ENCODE measurements around the gene KLHL22.
"Not testable (repeated sequence)": the region's sequence is repeated elsewhere in the genome, so short reads cannot be mapped to it uniquely, and the experiment has no call there.

KLHL22 gene

DNA sequence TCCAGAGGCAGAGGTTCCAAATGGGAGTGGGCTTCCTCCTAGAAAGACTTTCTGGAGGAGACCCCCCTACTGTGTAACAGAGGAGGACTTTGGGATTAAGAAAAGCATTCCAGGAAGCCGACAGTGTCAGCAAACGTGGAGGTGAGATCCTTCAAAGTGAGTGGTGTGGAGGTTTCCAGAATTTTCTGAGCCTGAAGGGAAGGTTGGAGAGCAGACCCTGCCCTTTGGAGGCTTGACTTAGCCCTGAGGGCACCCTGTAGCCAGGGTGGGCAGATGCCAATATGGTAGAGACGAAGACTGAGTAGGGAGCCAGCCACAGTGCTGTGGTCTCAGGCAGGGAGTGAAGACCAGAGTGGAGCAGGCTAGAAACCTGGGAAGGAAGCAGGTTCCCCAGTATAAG is 1.8 kb upstream of the KLHL22 start:
- H3K36me3 Mint-ChIP-seq (ENCODE audit: low read depth), result no peaks in the 10 kb centered on the region
- no peak for DNase-seq
- H3K9me3 Mint-ChIP-seq, result no peaks in the 10 kb centered on the region
- no peaks in the 10 kb centered on the region for H3K27me3 Mint-ChIP-seq
- no peak overlapping the region for H3K4me3 Mint-ChIP-seq
- peaks cover 22% of the 10 kb centered on the region for H3K4me1 Mint-ChIP-seq
- no peak for ATAC-seq
- no peak overlapping the region for H3K27ac Mint-ChIP-seq

DNA sequence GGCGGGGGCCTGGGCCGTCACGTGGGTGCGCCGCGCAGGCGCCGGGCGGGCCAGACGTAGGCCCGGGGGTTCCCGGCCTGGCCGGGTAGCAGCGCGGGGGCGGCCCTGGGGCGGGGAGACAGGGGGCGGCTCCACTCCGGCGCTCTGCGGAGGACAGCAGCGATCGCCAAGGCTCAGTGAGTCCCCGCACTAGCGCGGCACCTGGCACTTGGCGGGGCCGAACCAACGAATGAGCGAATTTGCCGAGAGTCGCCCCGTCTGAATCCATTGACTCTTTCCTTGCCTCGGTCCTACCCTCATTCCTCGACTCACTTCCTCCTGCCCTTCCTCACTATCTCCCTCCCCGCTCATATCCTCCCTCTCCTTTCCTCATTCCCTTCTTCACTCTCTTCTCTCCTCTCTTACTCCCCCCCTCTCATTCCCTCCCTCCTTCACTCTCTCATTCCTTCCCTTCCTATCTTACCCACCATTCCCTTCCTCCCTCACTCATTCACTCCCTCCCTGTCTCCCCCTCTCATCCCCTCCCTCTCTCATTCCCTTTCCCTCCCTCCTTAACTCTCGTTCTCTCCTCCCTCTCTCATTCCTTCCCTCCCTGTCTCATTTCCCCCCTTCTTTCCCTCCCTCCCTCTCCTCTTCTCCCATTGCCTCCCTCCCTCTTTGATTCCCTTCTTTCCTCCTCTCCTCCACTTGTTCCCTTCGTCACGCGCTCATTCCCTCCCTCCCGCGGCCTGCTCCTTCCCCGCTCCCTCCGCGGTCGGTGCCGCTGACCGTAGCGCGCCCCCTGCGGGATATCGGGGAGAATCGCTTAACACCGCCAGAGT is 476 bp upstream of the KLHL22 start:
- peaks cover 34% of the 10 kb centered on the region for H3K4me1 Mint-ChIP-seq
- no peaks in the 10 kb centered on the region for H3K27me3 Mint-ChIP-seq
- peak overlapping the region; percentile 70 for H3K27ac Mint-ChIP-seq
- peaks cover 3% of the 10 kb centered on the region for H3K36me3 Mint-ChIP-seq (ENCODE audit: low read depth)
- peak overlapping the region; percentile 82 for H3K4me3 Mint-ChIP-seq
- DNase-seq, result peak; percentile 95
- H3K9me3 Mint-ChIP-seq, result no peaks in the 10 kb centered on the region
- ATAC-seq, result peak; percentile 95

DNA sequence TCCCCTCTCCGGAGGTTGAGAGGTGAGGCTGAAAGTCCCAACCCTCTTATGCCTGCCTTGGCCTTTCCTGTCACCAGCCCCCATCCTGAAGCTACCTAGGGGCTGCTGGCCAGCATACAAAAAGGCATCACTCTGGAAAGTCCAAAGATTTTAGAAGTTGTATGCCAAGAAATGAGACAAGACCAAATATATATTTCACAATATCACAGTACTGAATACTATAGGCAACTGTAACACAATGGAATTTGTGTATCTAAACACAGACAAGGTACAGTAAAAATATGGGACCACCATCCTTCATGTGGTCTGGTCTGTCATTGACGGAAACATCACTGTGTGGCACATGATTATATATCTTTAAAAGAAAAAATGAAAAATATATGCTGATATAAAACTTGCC is 4.2 kb downstream of the KLHL22 start:
- ATAC-seq, result no peak

DNA sequence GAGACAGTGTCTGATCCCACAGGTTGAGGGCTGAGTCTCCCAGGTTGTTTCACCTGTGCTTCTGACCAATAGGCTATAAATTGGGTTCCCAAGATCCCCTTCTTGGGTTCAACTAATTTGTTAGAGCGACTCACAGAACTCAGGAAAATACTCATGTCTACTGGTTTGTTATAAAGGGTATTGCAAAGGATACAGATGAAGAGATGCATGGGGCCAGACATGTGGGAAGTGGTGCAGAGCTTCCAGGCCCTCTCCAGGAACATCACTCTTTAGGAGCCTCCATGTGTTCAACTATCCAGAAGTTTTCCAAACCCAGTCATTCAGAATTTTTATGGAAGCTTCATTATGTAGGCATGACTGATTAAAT is 4.7 kb downstream of the KLHL22 start:
- no peak overlapping the region for H3K27ac Mint-ChIP-seq
- H3K9me3 Mint-ChIP-seq, result no peaks in the 10 kb centered on the region
- ATAC-seq, result no peak
- H3K4me1 Mint-ChIP-seq, result peaks cover 43% of the 10 kb centered on the region
- DNase-seq, result no peak
- no peak overlapping the region for H3K4me3 Mint-ChIP-seq
- no peaks in the 10 kb centered on the region for H3K27me3 Mint-ChIP-seq
- H3K36me3 Mint-ChIP-seq (ENCODE audit: low read depth), result peaks cover 3% of the 10 kb centered on the region

More for the DNA sequence above, 4.2 kb downstream of the KLHL22 start:
- no peak for DNase-seq
- no peak overlapping the region for H3K27ac Mint-ChIP-seq
- peaks cover 43% of the 10 kb centered on the region for H3K4me1 Mint-ChIP-seq
- H3K27me3 Mint-ChIP-seq, result no peaks in the 10 kb centered on the region
- no peaks in the 10 kb centered on the region for H3K9me3 Mint-ChIP-seq
- no peak overlapping the region for H3K4me3 Mint-ChIP-seq
- H3K36me3 Mint-ChIP-seq (ENCODE audit: low read depth), result peaks cover 3% of the 10 kb centered on the region

DNA sequence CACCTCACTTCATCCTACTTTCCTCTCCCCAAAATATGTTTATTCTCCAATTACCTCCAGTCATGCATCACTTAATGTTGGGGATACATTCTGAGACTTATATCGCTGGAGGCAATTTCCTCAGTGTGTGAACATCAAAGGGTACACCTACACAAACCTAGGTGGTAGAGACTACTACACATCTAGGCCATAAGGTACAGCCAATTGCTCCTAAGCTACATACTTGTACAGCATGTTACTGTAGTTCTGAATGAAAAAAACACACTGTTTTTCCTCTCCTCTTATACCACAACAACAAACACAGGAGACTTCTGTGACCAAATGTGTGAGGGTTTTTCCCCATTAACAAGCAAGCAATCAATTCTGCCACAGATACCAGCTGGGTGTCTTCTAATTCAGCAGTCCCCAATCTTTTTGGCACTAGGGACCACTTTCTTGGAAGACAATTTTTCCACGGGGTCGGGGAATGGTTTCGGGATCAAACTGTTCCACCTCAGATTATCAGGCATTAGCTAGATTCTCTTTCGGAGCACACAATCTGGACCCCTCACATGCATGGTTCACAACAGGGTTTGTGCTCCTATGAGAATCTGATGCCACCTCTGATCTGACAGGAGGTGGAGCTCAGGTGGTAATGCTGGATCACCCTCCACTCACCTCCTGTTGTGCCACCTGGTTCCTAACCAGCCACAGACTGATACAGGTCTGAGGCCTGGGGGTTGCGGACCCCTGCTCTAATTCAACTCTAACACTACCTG is 5.2 kb downstream of the KLHL22 start:
- H3K27ac Mint-ChIP-seq, result no peak overlapping the region
- no peak for DNase-seq
- H3K9me3 Mint-ChIP-seq, result no peaks in the 10 kb centered on the region
- H3K36me3 Mint-ChIP-seq (ENCODE audit: low read depth), result peaks cover 3% of the 10 kb centered on the region
- ATAC-seq, result peak; percentile 34
- H3K27me3 Mint-ChIP-seq, result no peaks in the 10 kb centered on the region
- no peak overlapping the region for H3K4me3 Mint-ChIP-seq
- peaks cover 43% of the 10 kb centered on the region for H3K4me1 Mint-ChIP-seq

DNA sequence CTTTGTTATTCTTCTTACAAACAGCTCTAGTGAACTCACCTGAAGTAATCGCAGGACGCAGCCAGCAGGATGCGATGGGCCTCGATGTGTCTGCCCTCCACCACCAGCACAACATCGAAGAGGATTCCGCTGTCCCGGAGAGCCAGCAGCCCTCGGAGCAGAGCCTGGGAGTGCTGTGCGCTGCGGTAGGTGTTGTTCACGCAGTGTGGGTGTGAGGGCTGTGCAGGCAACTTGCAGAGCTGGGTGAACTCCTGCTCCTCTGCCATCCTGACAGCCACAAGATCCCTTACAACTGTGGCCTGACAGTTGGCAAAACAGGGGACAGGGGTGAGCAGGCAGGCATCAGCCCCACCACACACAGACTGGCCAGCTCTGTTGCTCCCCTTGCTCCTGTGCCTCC is 6.6 kb downstream of the KLHL22 start:
- Mint-ChIP-seq H3K4me3 (no peak overlapping the region), H3K4me1 (peaks cover 34% of the 10 kb centered on the region), H3K27me3 (no peaks in the 10 kb centered on the region), H3K27ac (no peak overlapping the region), H3K36me3 (ENCODE audit: low read depth) (peaks cover 6% of the 10 kb centered on the region), H3K9me3 (no peaks in the 10 kb centered on the region)
- no peak for ATAC-seq
- DNase-seq, result no peak

DNA sequence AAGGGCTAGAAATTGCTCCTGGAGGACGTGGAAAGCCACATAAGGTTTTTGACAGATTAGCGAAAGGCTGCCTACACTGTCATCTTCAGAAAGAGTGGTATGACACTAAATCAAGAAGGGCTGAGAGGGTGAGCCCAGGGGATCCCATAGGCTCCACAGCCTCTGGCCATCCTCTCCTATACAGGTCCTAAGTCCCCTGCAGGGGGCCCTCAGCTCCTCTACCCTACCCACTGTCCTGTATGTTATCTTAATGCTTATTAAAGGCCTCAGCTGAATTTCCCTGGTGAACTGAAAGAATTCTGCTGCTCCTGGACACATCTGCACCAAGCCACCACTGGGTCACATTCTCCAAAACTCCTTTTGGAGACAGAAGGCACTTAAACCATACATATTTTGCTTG is 7.9 kb downstream of the KLHL22 start:
- Mint-ChIP-seq H3K36me3 (ENCODE audit: low read depth) (peaks cover 6% of the 10 kb centered on the region), H3K27me3 (no peaks in the 10 kb centered on the region), H3K4me3 (no peak overlapping the region), H3K9me3 (no peaks in the 10 kb centered on the region), H3K27ac (no peak overlapping the region), H3K4me1 (peaks cover 23% of the 10 kb centered on the region)
- ATAC-seq (peak; percentile 17), DNase-seq (no peak)

DNA sequence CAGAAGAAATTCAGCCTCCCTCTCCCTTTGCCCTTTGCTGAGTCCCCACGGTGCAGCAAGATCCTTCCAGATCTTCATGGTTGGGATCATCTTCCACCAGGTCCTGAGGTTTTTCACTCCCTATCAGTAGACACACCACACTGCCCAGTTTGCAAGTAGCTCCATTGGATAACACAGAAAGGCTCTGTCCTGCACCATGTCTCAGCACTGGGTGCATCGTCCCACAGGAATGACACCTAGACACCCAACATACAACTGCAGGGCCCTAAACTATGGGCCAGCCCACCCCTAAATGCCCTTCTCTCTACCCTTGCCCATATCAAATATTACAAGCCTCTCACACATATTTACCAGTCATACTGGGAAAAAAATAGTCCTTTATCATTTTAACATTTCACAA is 9.4 kb downstream of the KLHL22 start:
- peaks cover 2% of the 10 kb centered on the region for H3K36me3 Mint-ChIP-seq (ENCODE audit: low read depth)
- H3K9me3 Mint-ChIP-seq, result no peaks in the 10 kb centered on the region
- DNase-seq, result no peak
- peaks cover 12% of the 10 kb centered on the region for H3K4me1 Mint-ChIP-seq
- H3K27ac Mint-ChIP-seq, result no peak overlapping the region
- H3K27me3 Mint-ChIP-seq, result no peaks in the 10 kb centered on the region
- no peak for ATAC-seq
- H3K4me3 Mint-ChIP-seq, result no peak overlapping the region

DNA sequence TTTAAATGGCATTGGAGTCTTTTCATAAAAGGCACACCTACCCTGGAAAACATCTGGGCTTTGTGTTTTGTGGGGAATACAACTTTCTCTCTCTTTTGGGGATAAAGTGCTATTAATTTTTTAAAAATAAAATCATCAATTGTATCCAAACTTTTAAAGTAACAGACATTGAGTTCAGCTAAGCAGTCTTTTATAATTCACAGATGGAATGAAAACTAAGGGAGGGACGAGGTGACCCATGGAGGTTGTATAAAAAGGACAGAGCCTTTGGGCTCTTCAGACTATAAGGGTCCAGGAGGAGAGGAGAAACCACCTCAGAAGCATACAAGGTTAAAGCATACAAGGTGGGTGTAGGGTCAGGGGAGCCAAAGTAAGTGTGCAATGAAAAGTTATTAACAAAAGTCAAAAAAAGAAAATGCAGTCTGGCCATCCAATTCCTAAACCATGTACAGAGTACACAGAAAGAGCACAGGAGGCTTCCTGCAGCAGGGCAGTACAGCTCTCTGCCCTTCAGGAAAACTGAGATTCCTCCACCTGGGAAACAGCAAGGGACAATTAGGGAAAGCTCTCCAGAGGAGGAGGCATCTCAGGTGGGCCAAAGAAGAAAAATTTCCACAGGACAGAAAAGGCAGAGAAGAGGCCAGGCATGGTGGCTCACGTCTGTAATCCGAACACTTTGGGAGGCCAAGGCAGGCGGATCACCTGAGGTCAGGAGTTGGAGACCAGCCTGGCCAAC is 10.5 kb downstream of the KLHL22 start:
- Mint-ChIP-seq H3K27me3 (no peaks in the 10 kb centered on the region), H3K4me1 (peaks cover 1% of the 10 kb centered on the region), H3K27ac (no peak overlapping the region), H3K4me3 (no peak overlapping the region), H3K36me3 (ENCODE audit: low read depth) (peaks cover 2% of the 10 kb centered on the region), H3K9me3 (no peaks in the 10 kb centered on the region)
- DNase-seq (no peak), ATAC-seq (no peak)

DNA sequence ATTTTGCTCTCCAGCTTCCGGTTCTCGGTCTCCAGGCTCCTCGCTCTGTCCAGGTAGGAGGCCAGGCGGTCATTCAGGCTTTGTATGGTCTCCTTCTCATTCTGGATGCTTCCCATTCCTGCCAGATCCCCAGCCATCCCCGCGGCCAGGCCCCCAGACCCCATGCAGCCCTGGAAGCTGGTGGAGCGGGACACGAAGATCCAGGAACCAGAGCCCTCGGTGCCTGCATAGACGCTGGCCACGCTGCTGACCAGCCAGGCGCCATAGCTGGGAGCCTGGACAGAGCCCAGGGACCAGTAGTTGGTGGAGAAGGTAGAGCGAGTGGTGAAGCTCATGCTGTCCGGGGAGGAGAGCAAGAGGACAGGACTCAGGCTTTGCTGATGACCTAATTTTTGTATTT is 11.8 kb downstream of the KLHL22 start:
- Mint-ChIP-seq H3K4me1 (no peaks in the 10 kb centered on the region), H3K36me3 (ENCODE audit: low read depth) (peaks cover 2% of the 10 kb centered on the region), H3K27me3 (no peaks in the 10 kb centered on the region), H3K27ac (no peak overlapping the region), H3K4me3 (no peak overlapping the region), H3K9me3 (no peaks in the 10 kb centered on the region)
- DNase-seq (no peak), ATAC-seq (no peak)

DNA sequence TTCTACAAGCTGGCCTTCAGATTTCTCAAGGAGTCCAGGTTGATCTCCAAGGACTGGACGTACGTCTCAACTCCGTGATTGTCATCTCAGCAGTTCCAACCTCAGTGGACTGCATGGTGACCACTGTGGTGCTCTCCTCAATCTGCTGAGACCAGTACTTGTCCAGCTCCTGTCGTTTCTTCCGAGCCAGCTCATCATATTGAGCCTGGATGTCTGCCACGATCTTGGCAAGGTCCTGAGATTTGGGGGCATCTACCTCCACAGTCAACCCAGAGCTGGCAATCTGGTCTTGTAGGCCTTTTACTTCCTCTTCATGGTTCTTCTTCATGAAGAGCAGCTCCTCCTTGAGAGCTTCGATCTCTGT is 12.5 kb downstream of the KLHL22 start:
- ATAC-seq; H3K36me3 Mint-ChIP-seq (ENCODE audit: low read depth); H3K4me3 Mint-ChIP-seq; H3K9me3 Mint-ChIP-seq; DNase-seq; H3K4me1 Mint-ChIP-seq; H3K27ac Mint-ChIP-seq; H3K27me3 Mint-ChIP-seq: not testable (repeated sequence)

DNA sequence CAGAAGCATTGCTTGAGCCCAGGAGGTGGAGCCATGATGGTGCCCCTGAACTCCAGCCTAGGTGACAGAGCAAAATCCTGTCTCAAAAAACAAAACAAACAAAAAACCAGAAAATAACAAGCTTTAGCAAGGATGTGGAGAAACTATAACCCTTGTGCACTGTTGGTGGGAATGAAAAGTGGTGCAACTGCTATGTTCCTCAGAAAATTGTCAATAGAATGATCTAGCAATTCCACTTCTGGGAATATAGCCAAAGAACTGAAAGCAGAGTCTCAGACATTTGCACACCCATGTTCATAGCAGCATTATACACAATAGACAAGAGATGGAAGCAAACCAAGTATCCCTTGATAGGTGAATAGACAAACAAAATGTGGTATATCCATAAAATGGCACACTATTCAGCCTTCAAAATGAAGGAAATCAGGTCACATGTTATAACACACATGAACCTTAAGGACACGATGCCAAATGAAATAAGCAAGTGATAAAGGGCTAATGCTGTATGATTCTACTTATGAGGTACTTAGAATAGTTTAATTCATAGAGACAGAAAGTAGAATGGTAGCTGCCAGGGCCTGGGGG is 15.9 kb downstream of the KLHL22 start:
- Mint-ChIP-seq H3K4me1 (peaks cover 23% of the 10 kb centered on the region), H3K27ac (no peak overlapping the region), H3K36me3 (ENCODE audit: low read depth) (no peaks in the 10 kb centered on the region), H3K4me3 (no peak overlapping the region), H3K9me3 (no peaks in the 10 kb centered on the region), H3K27me3 (no peaks in the 10 kb centered on the region)
- no peak for ATAC-seq
- DNase-seq, result no peak

DNA sequence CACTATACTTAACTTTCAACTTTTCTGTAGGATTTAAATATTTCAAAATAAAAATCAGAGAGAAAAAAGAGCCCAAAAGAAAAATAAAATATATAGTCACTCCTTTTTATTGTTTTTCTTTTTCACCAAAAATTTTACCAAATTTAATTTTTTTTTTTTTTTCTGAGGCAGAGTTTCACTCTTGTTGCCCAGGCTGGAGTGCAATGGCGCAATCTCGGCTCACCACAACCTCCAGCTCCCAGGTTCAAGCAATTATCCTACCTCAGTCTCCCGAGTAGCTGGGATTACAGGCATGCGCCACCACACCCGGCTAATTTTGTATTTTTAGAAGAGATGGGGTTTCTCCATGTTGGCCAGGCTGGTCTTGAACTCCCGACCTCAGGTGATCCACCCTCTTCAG is 17.5 kb downstream of the KLHL22 start:
- not testable (repeated sequence) for H3K27ac Mint-ChIP-seq; H3K36me3 Mint-ChIP-seq (ENCODE audit: low read depth); DNase-seq; ATAC-seq; H3K27me3 Mint-ChIP-seq; H3K4me3 Mint-ChIP-seq; H3K9me3 Mint-ChIP-seq
- H3K4me1 Mint-ChIP-seq, result peaks cover 34% of the 10 kb centered on the region

DNA sequence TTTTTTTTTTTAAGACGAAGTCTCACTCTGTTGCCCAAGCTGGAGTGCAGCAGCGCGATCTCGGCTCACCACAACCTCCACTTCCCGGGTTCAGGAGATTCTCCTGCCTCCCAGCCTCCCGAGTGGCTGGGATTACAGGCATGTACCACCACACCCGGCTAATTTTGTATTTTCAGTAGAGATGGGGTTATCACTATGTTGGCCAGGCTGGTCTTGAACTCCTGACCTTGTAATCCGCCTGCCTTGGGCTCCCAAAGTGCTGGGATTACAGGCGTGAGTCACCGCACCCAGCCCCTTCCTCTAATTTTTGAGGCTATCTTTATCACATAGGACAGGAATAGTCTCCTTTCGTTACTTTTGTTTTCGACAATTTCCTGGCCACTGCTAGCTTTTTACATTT is 20.0 kb downstream of the KLHL22 start:
- not testable (repeated sequence) for H3K9me3 Mint-ChIP-seq; DNase-seq; H3K4me3 Mint-ChIP-seq; H3K27me3 Mint-ChIP-seq; H3K36me3 Mint-ChIP-seq (ENCODE audit: low read depth); ATAC-seq
- H3K4me1 Mint-ChIP-seq, result peaks cover 38% of the 10 kb centered on the region
- H3K27ac Mint-ChIP-seq, result peak overlapping the region; percentile 67

DNA sequence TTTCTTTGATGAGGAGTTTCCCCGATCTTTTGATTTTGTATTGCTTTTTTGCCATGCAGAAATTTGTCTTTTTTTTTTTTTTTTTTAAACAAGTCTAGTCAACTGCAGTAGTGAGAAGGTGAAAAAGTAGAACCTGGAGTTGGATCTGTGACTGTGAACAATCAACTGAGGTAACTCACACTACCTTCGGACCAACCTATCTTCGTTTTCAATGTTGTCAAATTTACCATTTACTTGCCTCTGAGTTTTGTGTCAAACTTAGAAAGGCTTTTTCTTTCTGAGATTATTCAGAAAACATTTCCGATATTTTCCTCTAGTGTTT is 20.5 kb downstream of the KLHL22 start:
- H3K27ac Mint-ChIP-seq, result peak overlapping the region; percentile 67
- no peak for DNase-seq
- H3K27me3 Mint-ChIP-seq, result no peaks in the 10 kb centered on the region
- peaks cover 40% of the 10 kb centered on the region for H3K4me1 Mint-ChIP-seq
- no peak for ATAC-seq
- H3K36me3 Mint-ChIP-seq (ENCODE audit: low read depth), result peaks cover 9% of the 10 kb centered on the region
- no peaks in the 10 kb centered on the region for H3K9me3 Mint-ChIP-seq
- H3K4me3 Mint-ChIP-seq, result peak overlapping the region; percentile 32

Measured in activated naive CD8-positive, alpha-beta T cell treated with anti-CD3 and anti-CD28 coated beads, Interleukin-2, amount 50 U/mL, for 24 hours (primary cell).